GM23338 (cell line): ENCODE measurements around the gene RGS3.

Experiments used
- CREB1 ChIP-seq: fragments of 250-450 bp; sonication (Bioruptor Pico); IDR thresholded peaks from 2 replicates; pipeline ENCODE4 v1.5.0; 2020; ENCODE audit warnings: low read depth, mild to moderate bottlenecking, moderate library complexity
- EZH2 ChIP-seq: fragments of 200-600 bp; sonication (generic); IDR thresholded peaks from one replicate; pipeline ENCODE4 v1.8.0; 2017; ENCODE audit warnings: antibody characterized with exemption, mild to moderate bottlenecking, low read depth; ENCODE audit not compliant: unreplicated experiment
- EZH2phosphoT487 ChIP-seq: fragments of 200-600 bp; sonication (generic); IDR thresholded peaks from one replicate; pipeline ENCODE4 v1.8.1; 2018; ENCODE audit warnings: antibody characterized with exemption; ENCODE audit not compliant: unreplicated experiment
- JUNB ChIP-seq: IDR thresholded peaks from one replicate; pipeline ENCODE4 v1.6.1; 2016; ENCODE audit warnings: antibody characterized with exemption; ENCODE audit not compliant: unreplicated experiment
- NANOG ChIP-seq: IDR thresholded peaks from 2 replicates; pipeline ENCODE4 v1.6.1; 2016; ENCODE audit warnings: antibody characterized with exemption, borderline replicate concordance
- POLR2AphosphoS5 ChIP-seq: IDR thresholded peaks from 2 replicates; pipeline ENCODE4 v1.6.1; 2016; ENCODE audit warnings: antibody characterized with exemption, low read depth
- ZNF114 ChIP-seq: fragments of 250-450 bp; sonication (Bioruptor Pico); IDR thresholded peaks from 2 replicates; pipeline ENCODE4 v1.5.0; 2020; ENCODE audit warnings: mild to moderate bottlenecking, moderate library complexity
- TF ChIP-seq, protein P1 (sequence below), 2 experiments: fragments of 200-600 bp in 1 of 2; sonication (generic) in 1 of 2; conservative IDR thresholded peaks; 2 replicates each; pipeline versions ENCODE4 v1.5.1 to v1.6.1; 2016 to 2017; ENCODE audit warnings: antibody characterized with exemption in 2 of 2, low read depth in 2 of 2, mild to moderate bottlenecking in 2 of 2, moderate library complexity in 1 of 2
- TF ChIP-seq, protein P2 (sequence below): IDR thresholded peaks from 2 replicates; pipeline ENCODE4 v1.6.1; 2016; ENCODE audit warnings: antibody characterized with exemption

GRCh38 chr9:113501852-113502251, 38.3 kb downstream of the RGS3 start:
- TF ChIP-seq, protein P1, sequence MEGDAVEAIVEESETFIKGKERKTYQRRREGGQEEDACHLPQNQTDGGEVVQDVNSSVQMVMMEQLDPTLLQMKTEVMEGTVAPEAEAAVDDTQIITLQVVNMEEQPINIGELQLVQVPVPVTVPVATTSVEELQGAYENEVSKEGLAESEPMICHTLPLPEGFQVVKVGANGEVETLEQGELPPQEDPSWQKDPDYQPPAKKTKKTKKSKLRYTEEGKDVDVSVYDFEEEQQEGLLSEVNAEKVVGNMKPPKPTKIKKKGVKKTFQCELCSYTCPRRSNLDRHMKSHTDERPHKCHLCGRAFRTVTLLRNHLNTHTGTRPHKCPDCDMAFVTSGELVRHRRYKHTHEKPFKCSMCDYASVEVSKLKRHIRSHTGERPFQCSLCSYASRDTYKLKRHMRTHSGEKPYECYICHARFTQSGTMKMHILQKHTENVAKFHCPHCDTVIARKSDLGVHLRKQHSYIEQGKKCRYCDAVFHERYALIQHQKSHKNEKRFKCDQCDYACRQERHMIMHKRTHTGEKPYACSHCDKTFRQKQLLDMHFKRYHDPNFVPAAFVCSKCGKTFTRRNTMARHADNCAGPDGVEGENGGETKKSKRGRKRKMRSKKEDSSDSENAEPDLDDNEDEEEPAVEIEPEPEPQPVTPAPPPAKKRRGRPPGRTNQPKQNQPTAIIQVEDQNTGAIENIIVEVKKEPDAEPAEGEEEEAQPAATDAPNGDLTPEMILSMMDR (conservative IDR thresholded peaks at IDR 0.05; ENCODE audit: low read depth in 2 of 2) = no peak
- TF ChIP-seq EZH2 (no peak), NANOG (no peak), CREB1 (CRISPR knock-in tag) (no peak), POLR2AphosphoS5 (no peak), JUNB (no peak), EZH2phosphoT487 (no peak), ZNF114 (CRISPR knock-in tag) (no peak)
- TF ChIP-seq, protein P2, sequence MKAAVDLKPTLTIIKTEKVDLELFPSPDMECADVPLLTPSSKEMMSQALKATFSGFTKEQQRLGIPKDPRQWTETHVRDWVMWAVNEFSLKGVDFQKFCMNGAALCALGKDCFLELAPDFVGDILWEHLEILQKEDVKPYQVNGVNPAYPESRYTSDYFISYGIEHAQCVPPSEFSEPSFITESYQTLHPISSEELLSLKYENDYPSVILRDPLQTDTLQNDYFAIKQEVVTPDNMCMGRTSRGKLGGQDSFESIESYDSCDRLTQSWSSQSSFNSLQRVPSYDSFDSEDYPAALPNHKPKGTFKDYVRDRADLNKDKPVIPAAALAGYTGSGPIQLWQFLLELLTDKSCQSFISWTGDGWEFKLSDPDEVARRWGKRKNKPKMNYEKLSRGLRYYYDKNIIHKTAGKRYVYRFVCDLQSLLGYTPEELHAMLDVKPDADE = no peak
